Measurements from ENCODE around the gene ZNF554. TPM values are rescaled to one million over a fixed set of nuclear protein-coding genes. Genes with fewer than 3 reads are reported as not detected.

ZNF554 gene
- total and polyA plus RNA-seq, 10 donors: 1.4 to 7.1 (median 4.0) TPM

DNA sequence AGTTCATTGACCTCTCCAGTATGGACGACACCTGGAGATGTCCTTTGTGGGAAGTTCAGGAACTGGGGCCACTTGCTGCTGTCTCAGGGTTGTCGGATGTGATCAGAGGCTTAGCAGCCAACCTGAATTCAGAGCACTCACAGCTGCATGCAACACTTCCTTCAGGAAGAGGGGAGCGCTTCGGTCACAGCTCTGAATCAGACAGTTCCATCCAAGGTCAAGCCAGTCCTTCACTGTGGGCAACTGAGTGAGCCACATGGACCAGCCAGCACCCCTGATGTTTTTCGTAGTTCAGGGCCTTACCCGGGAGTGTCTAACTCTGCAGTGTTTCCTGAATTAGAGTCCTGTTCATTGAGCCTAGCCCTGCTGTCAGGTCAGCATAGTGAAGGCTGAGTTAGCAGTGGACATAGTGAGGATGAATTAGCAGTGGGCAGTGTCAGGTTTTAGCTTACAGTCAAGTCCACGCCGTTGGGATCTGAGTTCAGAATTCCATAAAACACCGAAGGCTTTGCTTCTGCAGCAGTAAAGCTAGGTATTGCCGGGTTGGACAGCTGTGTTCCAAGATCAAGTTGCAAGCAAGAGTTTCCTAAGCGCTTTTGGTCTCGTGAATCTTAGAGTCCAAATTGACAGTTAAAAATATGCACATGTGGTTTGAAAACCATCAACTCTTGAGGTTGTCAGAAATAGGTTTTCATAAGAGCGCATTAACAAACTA, 26.7 kb downstream of the ZNF554 start:
- no peaks in the 10 kb centered on the region for H3K27me3 ChIP-seq (replicated peaks in 1 of 7)
- no peak overlapping the region for H3K27ac ChIP-seq
- intact Hi-C loops (cut with DNase I; ENCODE audit: low total_unique reads): no loop called here
- H3K9me3 ChIP-seq: peaks cover 4 to 68% (median 45%) of the 10 kb centered on the region in 8 donors
- H3K36me3 ChIP-seq: peaks cover 4 to 55% (median 12%) of the 10 kb centered on the region in 6 donors
- DNase-seq: no peak
- TF ChIP-seq, protein P1, sequence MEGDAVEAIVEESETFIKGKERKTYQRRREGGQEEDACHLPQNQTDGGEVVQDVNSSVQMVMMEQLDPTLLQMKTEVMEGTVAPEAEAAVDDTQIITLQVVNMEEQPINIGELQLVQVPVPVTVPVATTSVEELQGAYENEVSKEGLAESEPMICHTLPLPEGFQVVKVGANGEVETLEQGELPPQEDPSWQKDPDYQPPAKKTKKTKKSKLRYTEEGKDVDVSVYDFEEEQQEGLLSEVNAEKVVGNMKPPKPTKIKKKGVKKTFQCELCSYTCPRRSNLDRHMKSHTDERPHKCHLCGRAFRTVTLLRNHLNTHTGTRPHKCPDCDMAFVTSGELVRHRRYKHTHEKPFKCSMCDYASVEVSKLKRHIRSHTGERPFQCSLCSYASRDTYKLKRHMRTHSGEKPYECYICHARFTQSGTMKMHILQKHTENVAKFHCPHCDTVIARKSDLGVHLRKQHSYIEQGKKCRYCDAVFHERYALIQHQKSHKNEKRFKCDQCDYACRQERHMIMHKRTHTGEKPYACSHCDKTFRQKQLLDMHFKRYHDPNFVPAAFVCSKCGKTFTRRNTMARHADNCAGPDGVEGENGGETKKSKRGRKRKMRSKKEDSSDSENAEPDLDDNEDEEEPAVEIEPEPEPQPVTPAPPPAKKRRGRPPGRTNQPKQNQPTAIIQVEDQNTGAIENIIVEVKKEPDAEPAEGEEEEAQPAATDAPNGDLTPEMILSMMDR (IDR thresholded peaks at IDR 0.05 in 8 of 11, conservative IDR thresholded peaks at IDR 0.05 in 3 of 11): no peak
- TF ChIP-seq POLR2AphosphoS5 (IDR thresholded peaks at IDR 0.05): no peak
- no peak for TF ChIP-seq POLR2A (IDR thresholded peaks at IDR 0.05)
- peaks cover 10 to 25% (median 15%) of the 10 kb centered on the region in 6 donors for H3K4me1 ChIP-seq
- 80 to 88% (median 87%) methylated on average over 11 to 13 of the region's 13 CpGs for WGBS, 5 donors
- H3K4me3 ChIP-seq: no peak overlapping the region

DNA sequence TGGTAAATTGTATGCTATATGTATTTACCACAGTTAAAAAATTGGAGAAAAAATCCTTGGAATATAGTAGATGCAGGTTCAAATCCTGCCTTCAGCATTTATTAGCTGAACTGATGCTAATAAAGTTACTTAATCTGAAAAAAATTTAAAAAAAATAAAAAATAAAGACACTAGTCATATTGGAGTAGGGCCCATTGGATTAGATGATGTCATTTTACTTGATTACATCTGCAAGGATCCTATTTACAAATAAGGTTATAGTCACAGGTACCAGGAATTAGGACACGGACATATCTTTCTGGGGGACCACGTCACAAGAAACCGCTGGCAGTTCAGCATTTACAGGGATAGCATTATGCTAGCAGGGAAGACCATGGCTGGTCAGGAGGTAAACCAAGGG, 27.8 kb downstream of the ZNF554 start:
- TF ChIP-seq, protein P1 (IDR thresholded peaks at IDR 0.05 in 8 of 11, conservative IDR thresholded peaks at IDR 0.05 in 3 of 11): no peak
- no peak for TF ChIP-seq POLR2AphosphoS5 (IDR thresholded peaks at IDR 0.05)
- no peak for TF ChIP-seq POLR2A (IDR thresholded peaks at IDR 0.05)
- Histone ChIP-seq H3K9me3 (peaks cover 14 to 79% (median 56%) of the 10 kb centered on the region in 8 donors), H3K4me3 (no peak overlapping the region), H3K27me3 (replicated peaks in 1 of 7) (no peaks in the 10 kb centered on the region), H3K36me3 (peaks cover 16 to 67% (median 23%) of the 10 kb centered on the region in 6 donors), H3K27ac (no peak overlapping the region), H3K4me1 (peaks cover 5 to 17% (median 8%) of the 10 kb centered on the region in 6 donors)
- intact Hi-C loops (cut with DNase I; ENCODE audit: low total_unique reads): no loop called here
- DNase-seq: no peak
- WGBS, 5 donors: 95 to 99% (median 98%) methylated on average over 3 of the region's 3 CpGs

DNA sequence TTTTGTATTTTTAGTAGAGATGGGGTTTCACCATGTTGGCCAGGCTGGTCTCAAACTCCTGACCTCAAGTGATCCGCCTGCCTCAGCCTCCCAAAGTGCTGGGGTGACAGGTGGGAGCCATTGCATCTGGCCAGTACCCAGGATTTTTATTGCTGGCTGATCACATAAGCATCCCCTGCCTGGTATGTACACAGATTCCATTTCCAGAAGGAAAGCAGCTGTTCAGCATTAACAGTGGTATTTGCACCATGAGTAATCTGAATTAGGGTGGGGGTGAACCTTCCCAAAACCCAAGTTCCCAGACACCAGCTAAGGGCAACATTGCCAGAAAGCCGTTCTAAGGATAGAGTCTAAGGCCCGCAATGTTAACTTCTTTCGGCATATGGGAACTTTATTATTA, 28.9 kb downstream of the ZNF554 start:
- intact Hi-C loops (cut with DNase I; ENCODE audit: low total_unique reads): no loop called here
- peaks cover 27 to 78% (median 35%) of the 10 kb centered on the region in 6 donors for H3K36me3 ChIP-seq
- H3K9me3 ChIP-seq: peaks cover 23 to 91% (median 68%) of the 10 kb centered on the region in 8 donors
- peaks cover 0 to 6% (median 0%) of the 10 kb centered on the region in 6 donors for H3K4me1 ChIP-seq
- no peak overlapping the region for H3K4me3 ChIP-seq
- TF ChIP-seq POLR2A (IDR thresholded peaks at IDR 0.05): no peak
- no peak for TF ChIP-seq POLR2AphosphoS5 (IDR thresholded peaks at IDR 0.05)
- TF ChIP-seq, protein P1 (IDR thresholded peaks at IDR 0.05 in 8 of 11, conservative IDR thresholded peaks at IDR 0.05 in 3 of 11): no peak
- H3K27ac ChIP-seq: no peak overlapping the region
- WGBS, 5 donors: 75 to 88% (median 86%) methylated on average over 4 of the region's 4 CpGs
- H3K27me3 ChIP-seq (replicated peaks in 1 of 7): no peaks in the 10 kb centered on the region
- DNase-seq: no peak

DNA sequence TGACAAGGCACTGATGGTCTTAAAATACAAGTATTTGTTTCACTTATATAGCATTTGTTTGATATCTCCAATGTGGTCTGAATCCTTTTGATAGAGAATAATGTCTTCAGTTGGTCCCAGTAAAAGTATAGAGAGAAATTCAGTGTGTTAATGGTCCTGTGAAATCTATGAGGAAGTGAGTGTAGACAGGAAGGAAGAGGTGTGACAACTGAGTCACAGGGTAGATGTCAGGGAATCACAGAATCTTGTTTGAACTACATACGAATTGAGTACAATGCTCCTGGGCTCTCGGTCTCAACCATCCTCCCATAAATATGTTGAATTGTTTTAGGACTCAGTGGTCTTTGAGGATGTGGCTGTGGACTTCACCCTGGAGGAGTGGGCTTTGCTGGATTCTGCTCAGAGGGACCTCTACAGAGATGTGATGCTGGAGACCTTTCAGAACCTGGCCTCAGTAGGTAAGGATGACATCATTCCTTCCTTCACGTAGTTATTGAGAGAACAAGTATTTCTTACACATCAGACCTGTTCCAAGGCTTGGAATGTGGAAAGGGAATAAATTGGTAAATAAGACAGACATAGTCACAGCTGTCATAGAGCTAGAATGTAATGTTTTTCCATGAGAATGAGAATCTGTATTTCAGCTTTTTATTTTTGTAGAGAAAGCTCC, 30.7 kb downstream of the ZNF554 start:
- Histone ChIP-seq H3K27ac (no peak overlapping the region), H3K36me3 (peaks cover 28 to 87% (median 43%) of the 10 kb centered on the region in 6 donors), H3K27me3 (replicated peaks in 1 of 7) (no peaks in the 10 kb centered on the region), H3K4me3 (no peak overlapping the region), H3K9me3 (peaks cover 23 to 100% (median 82%) of the 10 kb centered on the region in 8 donors), H3K4me1 (no peaks in the 10 kb centered on the region)
- TF ChIP-seq POLR2AphosphoS5 (IDR thresholded peaks at IDR 0.05) (no peak), POLR2A (IDR thresholded peaks at IDR 0.05) (no peak)
- TF ChIP-seq, protein P1 (IDR thresholded peaks at IDR 0.05 in 8 of 11, conservative IDR thresholded peaks at IDR 0.05 in 3 of 11): no peak
- no peak for DNase-seq
- intact Hi-C loops (cut with DNase I; ENCODE audit: low total_unique reads): no loop called here
- WGBS, 5 donors: 82 to 93% (median 85%) methylated on average over 3 of the region's 3 CpGs
